HEK293 (cell line): ENCODE measurements around the gene GJB5.

Experiments
- CTCF ChIA-PET: fragments of 350-600 bp; formaldehyde crosslinking; extraction: SDS; loops from one replicate; lab custom pipeline; 2021; ENCODE audit warnings: antibody characterized with exemption; lab: Yijun Ruan, JAX
- POLR2A ChIA-PET: fragments of 300-600 bp; formaldehyde crosslinking; extraction: SDS; loops from one replicate; lab custom pipeline; 2020; ENCODE audit warnings: antibody characterized with exemption, inconsistent platforms; lab: Yijun Ruan, JAX
- H3K27ac ChIP-seq: fragments of 200-500 bp; sonication (Bioruptor generic); 2 replicates; pipeline ENCODE4 v1.5.1; 2014; ENCODE audit warnings: low read depth, low read length, control low read depth, inconsistent platforms; ENCODE audit errors: extremely low read depth
- H3K36me3 ChIP-seq, 2 experiments: fragments of 200-500 bp in 1 of 2; sonication (Bioruptor generic) in 1 of 2; 1 replicate in 1 of 2; 2 replicates in 1 of 2; pipeline ENCODE4 v1.5.1; 2014 to 2017; ENCODE audit warnings: inconsistent platforms in 2 of 2, low read length in 2 of 2; ENCODE audit not compliant: control insufficient read depth in 2 of 2, insufficient read depth in 1 of 2
- H3K4me1 ChIP-seq: fragments of 200-500 bp; sonication (Bioruptor generic); 2 replicates; pipeline ENCODE4 v1.5.1; 2014; ENCODE audit warnings: mild to moderate bottlenecking, low read length, inconsistent platforms; ENCODE audit not compliant: control insufficient read depth, insufficient read depth
- H3K4me3 ChIP-seq: 2 replicates; pipeline ENCODE4 v1.5.1; 2011; ENCODE audit warnings: low read depth, mild to moderate bottlenecking, control low read depth, low read length, moderate library complexity
- H3K9me3 ChIP-seq: fragments of 200-500 bp; sonication (Bioruptor generic); 2 replicates; pipeline ENCODE4 v1.5.1; 2014; ENCODE audit warnings: low read depth, low read length, inconsistent platforms; ENCODE audit not compliant: control insufficient read depth, insufficient read depth
- KLF1 ChIP-seq: fragments of 450-650 bp; formaldehyde crosslinking; IDR thresholded peaks from 2 replicates; pipeline ENCODE4 v1.5.1; 2016; ENCODE audit warnings: missing biosample characterization, missing genetic modification characterization
- KLF8 ChIP-seq: fragments of 450-650 bp; formaldehyde crosslinking; IDR thresholded peaks from 2 replicates; pipeline ENCODE4 v1.5.1; 2016; ENCODE audit warnings: missing biosample characterization, missing genetic modification characterization
- PATZ1 ChIP-seq: fragments of 450-650 bp; formaldehyde crosslinking; IDR thresholded peaks from 2 replicates; pipeline ENCODE4 v1.5.1; 2016; ENCODE audit warnings: missing biosample characterization, missing genetic modification characterization
- SCRT1 ChIP-seq: fragments of 450-650 bp; formaldehyde crosslinking; IDR thresholded peaks from 2 replicates; pipeline ENCODE4 v1.5.1; 2016; ENCODE audit warnings: missing biosample characterization, missing genetic modification characterization, borderline replicate concordance
- SCRT2 ChIP-seq: fragments of 450-650 bp; formaldehyde crosslinking; IDR thresholded peaks from 2 replicates; pipeline ENCODE4 v1.5.1; 2016; ENCODE audit warnings: missing biosample characterization, missing genetic modification characterization
- SP2 ChIP-seq: fragments of 450-650 bp; formaldehyde crosslinking; IDR thresholded peaks from 2 replicates; pipeline ENCODE4 v1.5.1; 2016; ENCODE audit warnings: missing biosample characterization, missing genetic modification characterization
- TCF7L2 ChIP-seq: IDR thresholded peaks from 2 replicates; pipeline ENCODE4 v1.6.1; 2011; ENCODE audit warnings: low read depth, mild to moderate bottlenecking, inconsistent platforms, low read length, moderate library complexity, borderline replicate concordance
- ZIC2 ChIP-seq: fragments of 450-650 bp; formaldehyde crosslinking; IDR thresholded peaks from 2 replicates; pipeline ENCODE4 v1.5.1; 2016; ENCODE audit warnings: missing biosample characterization, missing genetic modification characterization
- ZNF16 ChIP-seq: fragments of 450-650 bp; formaldehyde crosslinking; IDR thresholded peaks from 2 replicates; pipeline ENCODE4 v1.5.1; 2016; ENCODE audit warnings: low read depth, missing biosample characterization, missing genetic modification characterization
- ZNF184 ChIP-seq: fragments of 450-650 bp; IDR thresholded peaks from 2 replicates; pipeline ENCODE4 v1.5.1; 2018; ENCODE audit warnings: missing biosample characterization, mild to moderate bottlenecking, missing genetic modification characterization
- ZNF223 ChIP-seq: fragments of 450-650 bp; formaldehyde crosslinking; IDR thresholded peaks from 2 replicates; pipeline ENCODE4 v1.5.1; 2016; ENCODE audit warnings: missing biosample characterization, missing genetic modification characterization
- ZNF350 ChIP-seq: fragments of 450-650 bp; formaldehyde crosslinking; IDR thresholded peaks from 2 replicates; pipeline ENCODE4 v1.5.0; 2017; ENCODE audit warnings: missing biosample characterization, mild to moderate bottlenecking, missing genetic modification characterization
- ZNF391 ChIP-seq: fragments of 450-650 bp; formaldehyde crosslinking; IDR thresholded peaks from 2 replicates; pipeline ENCODE4 v1.5.1; 2016; ENCODE audit warnings: low read depth, missing biosample characterization, missing genetic modification characterization, borderline replicate concordance
- ZNF555 ChIP-seq: fragments of 450-650 bp; formaldehyde crosslinking; conservative IDR thresholded peaks from 2 replicates; pipeline ENCODE4 v1.5.1; 2017; ENCODE audit warnings: missing biosample characterization, mild to moderate bottlenecking, missing genetic modification characterization, inconsistent platforms
- ZNF623 ChIP-seq: fragments of 450-650 bp; formaldehyde crosslinking; IDR thresholded peaks from 2 replicates; pipeline ENCODE4 v1.5.1; 2016; ENCODE audit warnings: missing biosample characterization, missing genetic modification characterization
- ZNF830 ChIP-seq: fragments of 450-650 bp; IDR thresholded peaks from 2 replicates; pipeline ENCODE4 v1.5.0; 2018; ENCODE audit warnings: missing biosample characterization, missing genetic modification characterization, low read depth, mild to moderate bottlenecking, moderate library complexity
- ZSCAN16 ChIP-seq: fragments of 450-650 bp; formaldehyde crosslinking; IDR thresholded peaks from 2 replicates; pipeline ENCODE4 v1.5.1; 2016; ENCODE audit warnings: missing biosample characterization, missing genetic modification characterization
- TF ChIP-seq, protein P1 (sequence below): fragments of 450-650 bp; formaldehyde crosslinking; IDR thresholded peaks from 2 replicates; pipeline ENCODE4 v1.5.1; 2016; ENCODE audit warnings: missing biosample characterization, missing genetic modification characterization

The GJB5 gene

DNA sequence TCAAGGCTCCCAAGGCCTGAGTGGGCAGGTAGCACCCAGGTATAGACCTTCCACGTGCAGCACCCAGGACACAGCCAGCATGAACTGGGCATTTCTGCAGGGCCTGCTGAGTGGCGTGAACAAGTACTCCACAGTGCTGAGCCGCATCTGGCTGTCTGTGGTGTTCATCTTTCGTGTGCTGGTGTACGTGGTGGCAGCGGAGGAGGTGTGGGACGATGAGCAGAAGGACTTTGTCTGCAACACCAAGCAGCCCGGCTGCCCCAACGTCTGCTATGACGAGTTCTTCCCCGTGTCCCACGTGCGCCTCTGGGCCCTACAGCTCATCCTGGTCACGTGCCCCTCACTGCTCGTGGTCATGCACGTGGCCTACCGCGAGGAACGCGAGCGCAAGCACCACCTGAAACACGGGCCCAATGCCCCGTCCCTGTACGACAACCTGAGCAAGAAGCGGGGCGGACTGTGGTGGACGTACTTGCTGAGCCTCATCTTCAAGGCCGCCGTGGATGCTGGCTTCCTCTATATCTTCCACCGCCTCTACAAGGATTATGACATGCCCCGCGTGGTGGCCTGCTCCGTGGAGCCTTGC lies 6.4 kb downstream of the GJB5 start:
- TF ChIP-seq ZNF223 (tag by site-specific recombination) = no peak
- TF ChIP-seq SP2 (tag by site-specific recombination) = no peak
- TF ChIP-seq ZNF350 (tag by site-specific recombination) = no peak
- TF ChIP-seq KLF8 = no peak
- no peak for TF ChIP-seq PATZ1 (tag by site-specific recombination)
- TF ChIP-seq ZIC2 (tag by site-specific recombination) = no peak
- no peak for TF ChIP-seq ZNF391 (tag by site-specific recombination)
- TF ChIP-seq TCF7L2 = no peak
- no peak for TF ChIP-seq ZNF555
- H3K36me3 ChIP-seq = no peaks in the 10 kb centered on the region
- POLR2A ChIA-PET = no interaction called here
- no peak overlapping the region for H3K27ac ChIP-seq
- CTCF ChIA-PET = no interaction called here
- H3K4me3 ChIP-seq = no peak overlapping the region
- H3K4me1 ChIP-seq = no peaks in the 10 kb centered on the region
- no peaks in the 10 kb centered on the region for H3K9me3 ChIP-seq

DNA sequence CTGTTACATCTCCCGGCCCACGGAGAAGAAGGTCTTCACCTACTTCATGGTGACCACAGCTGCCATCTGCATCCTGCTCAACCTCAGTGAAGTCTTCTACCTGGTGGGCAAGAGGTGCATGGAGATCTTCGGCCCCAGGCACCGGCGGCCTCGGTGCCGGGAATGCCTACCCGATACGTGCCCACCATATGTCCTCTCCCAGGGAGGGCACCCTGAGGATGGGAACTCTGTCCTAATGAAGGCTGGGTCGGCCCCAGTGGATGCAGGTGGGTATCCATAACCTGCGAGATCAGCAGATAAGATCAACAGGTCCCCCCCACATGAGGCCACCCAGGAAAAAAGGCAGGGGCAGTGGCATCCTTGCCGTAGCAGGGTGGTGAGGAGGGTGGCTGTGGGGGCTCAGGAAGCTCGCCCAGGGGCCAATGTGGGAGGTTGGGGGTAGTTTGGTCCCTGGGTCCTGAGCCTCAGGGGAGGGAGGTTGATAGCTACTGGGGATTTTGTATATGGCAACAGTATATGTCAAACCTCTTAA lies 7.0 kb downstream of the GJB5 start:
- H3K36me3 ChIP-seq = no peaks in the 10 kb centered on the region
- no peaks in the 10 kb centered on the region for H3K9me3 ChIP-seq
- H3K4me3 ChIP-seq = no peak overlapping the region
- H3K4me1 ChIP-seq = no peaks in the 10 kb centered on the region
- ChIA-PET CTCF (interaction anchor here (0.7 kb wide), 1 partner anchor 13 kb away, joined by 4 read pairs; no protein-coding TSS in a partner anchor), POLR2A (no interaction called here)
- TF ChIP-seq ZNF830 (tag by site-specific recombination) (no peak), SCRT2 (tag by site-specific recombination) (peak; percentile 84), SCRT1 (tag by site-specific recombination) (peak; percentile 57; the same call in 1 of the 2 replicates), ZSCAN16 (no peak)
- TF ChIP-seq, protein P1, sequence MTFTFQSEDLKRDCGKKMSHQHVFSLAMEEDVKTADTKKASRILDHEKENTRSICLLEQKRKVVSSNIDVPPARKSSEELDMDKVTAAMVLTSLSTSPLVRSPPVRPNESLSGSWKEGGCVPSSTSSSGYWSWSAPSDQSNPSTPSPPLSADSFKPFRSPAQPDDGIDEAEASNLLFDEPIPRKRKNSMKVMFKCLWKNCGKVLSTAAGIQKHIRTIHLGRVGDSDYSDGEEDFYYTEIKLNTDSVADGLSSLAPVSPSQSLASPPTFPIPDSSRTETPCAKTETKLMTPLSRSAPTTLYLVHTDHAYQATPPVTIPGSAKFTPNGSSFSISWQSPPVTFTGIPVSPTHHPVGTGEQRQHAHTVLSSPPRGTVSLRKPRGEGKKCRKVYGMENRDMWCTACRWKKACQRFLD = no peak
- H3K27ac ChIP-seq = no peak overlapping the region

GRCh38 chr1:34762474-34763141 lies 7.8 kb downstream of the GJB5 start:
- TF ChIP-seq ZNF16 (tag by site-specific recombination) (no peak), KLF1 (tag by site-specific recombination) (peak; percentile 68), ZNF623 (tag by site-specific recombination) (no peak), ZNF184 (tag by site-specific recombination) (no peak)
- CTCF ChIA-PET = interaction anchor here (0.9 kb wide), 1 partner anchor 16 kb away, joined by 3 read pairs; no protein-coding TSS in a partner anchor
- no peak overlapping the region for H3K4me3 ChIP-seq
- no peaks in the 10 kb centered on the region for H3K36me3 ChIP-seq
- POLR2A ChIA-PET = no interaction called here
- no peak overlapping the region for H3K27ac ChIP-seq
- H3K9me3 ChIP-seq = no peaks in the 10 kb centered on the region
- H3K4me1 ChIP-seq = no peaks in the 10 kb centered on the region
